Activated CD4-positive, alpha-beta T cell treated with anti-CD3 and anti-CD28 coated beads, Interleukin-2, amount 50 U/mL, for 48 hours (primary cell): ENCODE results near the gene NIPAL4.
"Not testable (repeated sequence)": the region's sequence is repeated elsewhere in the genome, so short reads cannot be mapped to it uniquely, and the experiment has no call there.

Source experiments
- DNase-seq, 2 experiments: peaks; one replicate each; pipeline ENCODE4 v3.0.0-alpha.2; 2020

Gene NIPAL4

DNA sequence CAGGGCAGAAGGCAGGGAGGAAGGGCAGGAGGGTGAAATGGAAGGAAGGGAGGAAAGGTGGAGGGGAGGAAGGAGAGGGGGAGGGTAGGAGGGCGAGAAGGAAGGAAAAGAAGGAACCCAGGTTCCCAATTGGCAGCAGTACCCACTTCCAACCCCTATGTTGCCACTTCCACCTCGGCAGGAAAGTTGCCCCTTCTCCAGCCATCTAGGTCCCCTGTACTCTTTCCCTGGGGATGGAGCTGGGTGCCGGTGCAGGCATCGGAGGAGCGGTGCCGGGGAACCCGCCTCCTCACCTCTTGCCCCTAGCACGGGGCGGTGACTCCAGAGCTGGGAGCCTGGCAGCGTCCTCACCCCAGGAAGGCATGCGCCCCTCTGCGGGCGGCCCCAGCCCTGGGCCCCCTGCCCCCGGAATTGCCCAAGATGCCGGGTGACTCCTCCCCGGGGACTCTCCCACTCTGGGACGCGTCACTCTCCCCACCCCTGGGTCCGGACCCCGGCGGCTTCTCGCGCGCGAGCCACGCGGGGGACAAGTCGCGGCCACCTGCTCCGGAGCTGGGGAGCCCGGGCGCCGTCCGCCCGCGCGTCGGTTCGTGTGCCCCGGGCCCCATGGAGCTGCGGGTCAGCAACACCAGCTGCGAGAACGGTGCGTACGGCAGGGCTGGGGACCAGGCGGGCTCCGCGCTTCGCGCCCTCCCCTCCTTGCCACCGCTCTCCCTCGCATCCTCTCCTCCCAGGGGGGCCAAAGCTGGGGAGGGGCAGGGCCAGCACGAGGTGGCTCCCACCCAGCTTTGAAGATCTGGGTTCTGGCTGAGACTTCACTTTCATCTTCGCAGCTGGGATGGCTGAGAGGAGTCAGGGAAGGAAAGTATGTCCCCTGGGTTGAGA lies at the start of gene NIPAL4:
Gene NIPAL4 (plus strand): TSS at position 499 of the 885 bp plus-strand sequence. CDS start 108 bp downstream, at position 607.
- peak; percentile 45 to 50 for DNase-seq

DNA sequence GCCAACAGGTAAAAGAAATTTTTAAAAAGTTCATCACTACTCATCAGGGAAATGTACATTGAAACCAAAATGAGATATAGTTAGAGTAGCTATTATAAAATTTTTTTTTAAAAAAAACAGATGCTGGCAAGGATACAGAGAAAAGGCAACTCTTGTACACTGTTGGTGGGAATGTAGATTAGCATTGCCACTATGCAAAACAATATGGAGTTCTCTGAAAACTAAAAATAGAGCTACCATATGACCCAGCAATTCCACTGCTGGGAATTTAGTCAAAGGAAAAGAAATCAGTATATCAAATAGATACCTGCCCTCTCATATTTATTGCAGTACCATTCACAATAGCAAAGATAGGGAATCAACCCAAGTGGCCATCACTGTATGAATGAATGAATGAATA lies 44.2 kb upstream of the NIPAL4 start:
- no peak for DNase-seq

DNA sequence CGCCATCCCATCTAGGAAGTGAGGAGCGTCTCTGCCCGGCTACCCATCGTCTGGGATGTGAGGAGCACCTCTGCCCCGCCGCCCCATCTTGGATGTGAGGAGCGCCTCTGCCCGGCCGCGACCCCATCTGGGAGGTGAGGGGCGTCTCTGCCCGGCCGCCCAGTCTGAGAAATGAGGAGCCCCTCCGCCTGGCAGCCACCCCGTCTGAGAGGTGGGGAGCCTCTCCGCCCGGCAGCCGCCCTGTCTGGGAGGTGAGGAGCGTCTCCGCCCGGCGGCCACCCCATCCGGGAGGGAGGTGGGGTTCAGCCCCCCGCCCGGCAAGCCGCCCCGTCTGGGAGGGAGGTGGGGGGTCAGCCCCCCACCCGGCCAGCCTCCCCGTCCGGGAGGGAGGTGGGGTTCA lies 40.5 kb upstream of the NIPAL4 start:
- not testable (repeated sequence) for DNase-seq

DNA sequence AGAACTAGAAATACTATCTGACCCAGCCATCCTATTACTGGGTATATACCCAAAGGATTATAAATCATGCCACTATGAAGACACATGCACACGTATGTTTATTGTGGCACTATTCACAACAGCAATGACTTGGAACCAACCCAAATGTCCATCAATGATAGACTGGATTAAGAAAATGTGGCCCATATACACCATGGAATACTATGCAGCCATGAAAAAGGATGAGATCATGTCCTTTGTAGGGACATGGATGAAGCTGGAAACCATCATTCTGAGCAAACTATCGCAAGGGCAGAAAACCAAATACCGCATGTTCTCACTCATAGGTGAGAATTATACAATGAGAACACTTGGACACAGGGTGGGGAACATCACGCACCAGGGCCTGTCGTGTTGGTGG lies 30.1 kb upstream of the NIPAL4 start:
- DNase-seq = not testable (repeated sequence)

DNA sequence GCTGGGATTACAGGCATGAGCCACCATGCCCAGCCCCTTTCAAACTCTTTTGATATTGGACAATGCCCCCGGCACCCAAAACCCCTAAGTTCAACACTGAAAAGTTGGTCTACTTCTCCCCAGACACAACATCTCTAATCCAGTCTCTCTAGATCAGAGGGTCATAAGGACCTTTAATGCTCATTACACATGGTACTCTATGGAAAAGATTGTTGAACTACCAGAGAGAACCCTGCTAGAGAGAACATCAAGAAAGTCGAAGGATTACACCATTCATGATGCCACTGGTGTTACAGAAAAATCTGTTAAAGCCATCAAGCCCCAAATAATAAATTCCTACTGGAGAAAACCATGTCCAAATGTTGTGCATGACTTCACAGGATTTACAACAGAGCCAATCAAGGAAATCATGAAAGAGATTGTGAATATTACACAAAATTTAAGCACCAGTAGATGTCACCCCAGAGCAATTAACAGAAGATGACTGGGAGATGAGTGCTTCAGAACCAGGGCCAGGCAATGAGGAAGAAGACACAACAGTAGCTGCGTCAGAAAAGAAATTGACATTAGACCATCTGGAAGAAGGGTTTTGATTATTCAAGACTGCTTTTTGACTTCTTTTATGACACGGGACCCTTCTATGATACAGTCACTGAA lies 28.3 kb upstream of the NIPAL4 start:
- DNase-seq = no peak

DNA sequence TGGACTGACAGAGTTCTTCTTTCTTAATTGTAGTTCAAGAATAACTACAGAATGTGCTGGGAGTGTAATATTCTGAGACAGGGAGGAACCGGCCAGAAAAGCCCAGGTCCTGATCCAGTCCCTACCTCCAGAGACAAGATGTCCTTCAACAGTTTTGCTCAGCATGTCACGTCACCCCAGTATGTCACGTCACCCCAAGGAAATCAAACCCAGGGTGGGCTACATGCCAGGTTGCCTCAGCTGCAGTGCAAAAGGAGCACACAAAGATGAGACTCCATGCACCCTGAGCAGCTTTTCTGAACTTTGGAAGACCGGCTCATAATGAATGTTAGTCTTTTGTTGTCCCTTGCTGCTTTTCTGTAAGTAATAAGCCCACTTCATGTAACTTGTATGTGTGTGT lies 25.9 kb upstream of the NIPAL4 start:
- no peak for DNase-seq

DNA sequence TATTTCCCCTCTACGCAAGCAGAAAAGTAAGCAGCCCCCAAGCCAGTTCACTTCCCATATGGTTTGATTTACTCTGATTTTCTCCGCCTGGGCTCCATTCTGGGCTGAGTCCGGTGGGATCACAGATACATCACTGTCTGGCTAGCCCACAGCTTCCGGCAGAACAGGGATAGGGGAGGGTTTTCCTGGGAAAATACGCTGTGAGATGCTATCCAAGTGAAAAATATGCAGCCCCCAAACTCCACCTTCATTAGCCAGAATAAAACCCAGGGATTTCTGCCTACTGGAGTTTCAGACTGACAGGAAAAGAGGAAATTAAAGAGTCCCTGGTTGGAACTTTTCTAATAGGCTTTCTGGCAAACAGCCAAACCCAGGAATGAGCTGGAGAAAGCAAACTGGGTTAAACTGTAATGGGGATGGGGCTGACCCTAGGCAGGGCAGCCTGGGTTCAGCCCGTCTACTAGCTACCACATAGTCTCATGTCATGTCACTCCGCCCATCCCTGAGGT lies 16.9 kb upstream of the NIPAL4 start:
- no peak for DNase-seq

DNA sequence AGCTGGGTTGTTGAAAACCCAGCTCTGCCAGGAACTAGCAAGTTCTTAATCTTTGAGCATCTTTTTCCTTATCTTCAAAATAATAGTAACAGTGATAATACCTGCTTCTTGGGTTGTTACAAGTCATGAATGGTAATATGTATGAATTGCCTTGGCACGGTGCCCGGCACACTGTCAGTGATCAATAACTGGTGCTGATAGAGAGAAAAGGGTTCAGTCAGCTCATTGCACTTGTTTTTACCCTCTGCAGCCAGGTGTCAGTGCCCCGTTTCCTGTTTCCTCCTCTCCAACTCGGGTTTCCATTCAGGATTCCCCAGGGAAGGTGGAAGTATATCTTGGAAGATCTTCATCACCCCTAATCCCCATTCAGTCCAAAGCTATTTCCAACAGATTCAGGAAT lies 15.8 kb upstream of the NIPAL4 start:
- no peak for DNase-seq

DNA sequence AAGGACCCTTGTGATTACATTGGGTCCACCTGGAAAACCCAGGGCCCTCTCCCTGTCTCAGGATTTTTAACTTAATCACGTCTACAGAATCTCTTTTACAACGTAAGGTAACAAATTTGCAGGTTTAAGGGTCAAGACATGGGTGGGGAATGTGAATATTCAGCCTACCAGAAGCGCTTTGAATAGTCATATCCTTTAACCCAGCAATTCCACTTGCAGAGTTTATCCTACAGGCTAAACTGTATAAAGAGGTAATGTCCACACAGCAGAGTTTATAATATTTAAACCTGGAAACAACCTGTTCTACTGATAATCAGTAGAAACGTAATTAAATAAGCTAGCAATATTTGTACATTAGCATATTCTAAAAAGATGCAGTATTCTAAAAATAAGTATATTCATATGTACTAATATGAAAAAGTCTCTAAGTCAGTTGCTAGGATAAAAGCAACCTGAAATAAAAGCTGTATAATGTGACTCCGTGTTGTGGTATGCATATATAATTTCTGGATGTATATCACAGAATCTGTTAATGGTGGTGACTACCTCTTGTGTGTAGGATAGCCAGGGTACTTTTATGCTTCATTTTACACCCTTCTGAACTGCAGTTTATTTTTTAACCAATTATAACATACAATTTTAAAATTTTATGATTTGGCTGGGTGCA lies 14.1 kb upstream of the NIPAL4 start:
- DNase-seq = no peak

DNA sequence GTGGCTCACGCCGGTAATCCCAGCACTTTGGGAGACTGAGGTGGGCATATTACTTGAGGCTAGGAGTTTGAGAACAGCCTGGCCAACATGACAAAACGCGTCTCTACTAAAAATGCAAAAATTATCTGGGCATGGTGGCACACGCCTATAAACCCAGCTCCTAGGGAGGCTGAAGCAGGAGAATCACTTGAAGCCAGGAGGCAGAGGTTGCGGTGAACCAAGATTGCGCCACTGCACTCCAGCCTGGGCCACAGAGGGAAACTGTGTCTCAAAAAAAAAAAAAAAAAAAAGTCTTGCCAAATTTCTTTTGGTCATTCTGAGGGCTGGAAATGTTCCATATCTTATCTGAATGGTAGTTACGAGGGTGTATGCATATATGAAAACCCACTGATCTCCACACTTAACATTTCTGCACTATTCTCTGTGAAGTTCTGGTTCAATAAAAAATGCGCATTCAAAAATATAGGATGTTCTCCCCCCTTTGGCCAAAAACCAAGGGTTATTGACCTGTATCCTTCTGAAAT lies 13.5 kb upstream of the NIPAL4 start:
- no peak for DNase-seq

DNA sequence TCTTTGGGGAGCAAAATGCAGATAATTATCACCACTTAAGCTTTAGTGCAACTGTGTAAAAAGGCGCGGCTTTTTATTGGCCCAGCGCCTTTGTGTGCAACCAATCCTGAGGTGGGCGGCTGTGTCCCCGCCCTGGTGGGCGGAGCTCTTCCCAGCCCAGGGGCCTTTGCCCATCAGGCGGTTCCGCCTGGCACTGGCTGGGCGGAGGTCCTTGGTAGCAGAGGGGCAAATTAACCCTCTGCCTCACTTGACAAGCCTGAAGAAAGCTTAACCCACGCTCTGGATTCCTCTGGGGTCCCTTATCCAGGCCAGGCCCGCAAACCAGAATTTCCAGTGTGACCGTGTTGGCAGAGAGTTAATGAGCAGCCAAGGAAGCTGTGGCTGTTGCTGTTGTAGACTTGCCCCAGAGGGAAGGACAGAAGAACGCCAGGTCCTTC lies 12.8 kb upstream of the NIPAL4 start:
- no peak for DNase-seq

DNA sequence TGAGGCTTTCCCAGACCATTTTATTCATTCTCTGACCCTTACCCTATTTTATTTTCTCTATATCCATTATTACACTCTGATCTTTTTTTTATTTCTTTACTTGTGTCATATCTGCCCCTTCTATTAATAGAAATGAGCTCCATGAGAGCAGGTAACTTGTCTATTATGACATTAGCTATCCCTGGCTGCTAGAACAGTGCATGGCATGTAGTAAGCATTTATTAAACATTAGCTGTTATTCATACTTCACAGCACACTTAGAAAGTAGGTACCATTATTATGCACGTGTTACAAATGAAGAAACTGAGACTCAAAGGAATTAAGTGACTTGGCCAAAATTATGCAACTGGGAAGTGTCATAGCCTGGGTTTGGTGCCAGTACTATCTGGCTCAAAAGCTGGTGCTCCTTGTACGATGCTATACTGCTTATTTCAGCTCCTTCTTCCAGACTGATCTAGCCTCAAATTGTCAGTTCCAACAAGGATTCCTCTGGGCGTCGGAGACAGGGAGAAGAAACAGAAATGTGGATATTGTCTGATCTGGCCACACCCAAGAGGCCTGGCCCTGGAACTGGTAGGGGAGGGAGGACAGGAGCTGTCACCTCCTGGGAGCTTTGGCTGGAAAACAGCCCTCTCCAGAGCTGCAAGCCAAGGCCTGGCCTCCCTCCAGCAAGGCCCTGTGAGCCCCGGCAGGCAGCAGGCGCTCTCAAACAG lies 10.8 kb upstream of the NIPAL4 start:
- no peak for DNase-seq

DNA sequence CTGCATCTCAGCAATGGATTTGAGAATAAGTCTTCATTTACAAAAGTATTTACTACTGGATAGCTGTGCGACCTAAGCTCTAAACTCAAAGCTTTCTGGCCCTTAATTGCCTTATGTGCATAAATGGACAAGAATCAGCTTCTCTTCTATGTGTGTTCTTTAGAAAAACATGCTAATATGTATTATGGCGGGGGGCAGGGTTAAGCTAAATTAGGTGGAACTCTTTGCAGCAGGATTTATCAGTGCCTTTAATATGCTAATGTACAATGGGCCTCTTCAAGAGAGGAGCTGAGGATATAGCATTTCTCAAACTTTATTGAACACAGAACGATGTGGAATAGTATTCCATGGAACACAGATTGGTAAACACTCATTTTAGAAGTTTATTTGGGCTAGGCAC lies 10.0 kb upstream of the NIPAL4 start:
- DNase-seq = no peak

DNA sequence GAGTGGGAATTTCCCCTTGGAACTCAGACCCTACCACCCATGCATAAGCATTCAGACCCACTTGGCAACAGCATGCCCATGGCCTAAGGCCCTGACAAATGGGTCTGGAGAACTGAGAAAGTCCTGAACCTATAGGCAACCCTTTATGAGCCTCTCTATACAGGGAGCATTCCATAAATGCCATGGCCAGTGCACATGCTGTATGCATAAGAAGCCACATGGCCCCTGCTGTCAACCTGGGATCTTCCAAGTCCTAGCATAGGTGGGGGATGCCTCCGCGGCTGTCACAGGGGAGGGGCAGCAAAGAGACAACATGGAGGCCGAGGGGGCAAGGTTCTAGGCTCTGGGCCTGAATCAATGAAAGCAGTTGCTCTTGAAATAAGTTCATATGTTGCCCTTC lies 8.2 kb upstream of the NIPAL4 start:
- no peak for DNase-seq

DNA sequence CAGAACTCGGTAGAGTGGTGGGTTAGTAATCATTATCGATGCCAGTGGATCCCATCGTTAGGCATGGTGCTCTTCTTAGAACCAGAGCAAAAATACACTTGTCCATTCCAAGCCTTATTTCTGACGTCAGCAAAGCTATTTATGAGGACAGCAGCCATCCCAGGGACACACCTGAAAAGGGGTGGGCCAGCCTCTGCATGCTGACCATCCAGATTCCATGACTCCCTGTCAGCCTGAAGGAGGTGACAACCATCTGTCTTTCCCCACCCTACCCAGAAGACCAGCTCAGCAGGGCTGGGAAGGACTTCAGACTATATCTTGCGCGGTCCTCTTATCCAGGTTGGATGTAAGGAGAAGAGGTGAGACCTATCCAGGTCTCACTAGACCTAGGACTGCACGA lies 5.7 kb upstream of the NIPAL4 start:
- DNase-seq = no peak

DNA sequence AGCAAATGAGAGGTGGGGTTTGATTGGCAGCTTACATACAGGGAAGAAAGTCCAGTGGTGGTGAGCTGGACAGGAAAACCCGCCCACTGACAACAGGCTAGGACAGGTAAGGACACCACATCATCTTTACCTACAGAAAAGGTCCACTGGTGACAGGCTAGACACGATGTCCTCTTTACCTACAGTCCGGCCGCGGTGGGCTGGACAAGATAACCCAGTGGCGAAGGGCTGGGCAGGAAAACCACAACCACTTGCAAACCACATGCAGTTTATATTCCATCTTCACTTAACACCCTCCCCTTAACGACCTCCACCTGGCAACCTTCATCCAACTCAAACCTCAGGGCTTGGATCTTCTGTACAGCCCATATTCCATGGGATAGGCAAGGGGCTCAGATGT lies 5.0 kb upstream of the NIPAL4 start:
- no peak for DNase-seq

DNA sequence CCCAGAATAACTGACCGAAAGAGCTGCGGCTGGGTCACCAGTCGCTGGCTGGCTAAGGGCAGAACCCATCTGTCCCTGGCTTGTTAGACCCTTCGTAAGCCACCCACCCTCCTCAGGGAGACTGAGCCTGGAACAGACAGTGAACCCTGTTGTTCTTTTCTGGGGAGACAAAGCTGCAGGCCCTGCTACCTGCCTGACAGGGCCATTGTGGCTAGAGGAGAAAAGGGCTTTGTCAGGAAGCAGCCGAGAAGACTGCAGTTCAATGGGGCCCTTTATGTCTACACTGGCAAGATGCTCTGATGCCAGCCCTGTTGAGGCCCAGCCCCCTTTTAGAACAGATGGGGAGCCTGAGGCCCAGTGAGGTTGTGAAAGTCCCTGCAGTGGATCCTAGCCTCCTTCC lies 3.7 kb upstream of the NIPAL4 start:
- DNase-seq = no peak

DNA sequence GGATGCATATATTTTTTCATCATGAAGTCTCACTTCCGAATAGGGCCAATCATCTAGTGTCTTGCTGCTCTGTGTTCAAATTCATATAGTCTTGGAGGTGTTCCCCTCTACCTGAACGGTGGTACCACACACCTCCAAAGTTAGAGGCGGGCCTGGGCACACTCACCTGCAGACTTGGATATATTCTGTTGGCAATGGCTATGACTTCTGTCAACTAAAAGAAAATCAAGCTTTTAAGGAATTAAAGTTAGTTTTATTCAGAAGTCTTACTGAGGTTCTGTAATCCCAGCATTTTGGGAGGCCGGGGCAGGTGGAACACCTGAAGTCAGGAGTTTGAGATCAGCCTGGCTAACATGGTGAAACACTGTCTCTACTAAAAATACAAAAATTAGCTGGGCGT lies 2.6 kb upstream of the NIPAL4 start:
- no peak for DNase-seq

DNA sequence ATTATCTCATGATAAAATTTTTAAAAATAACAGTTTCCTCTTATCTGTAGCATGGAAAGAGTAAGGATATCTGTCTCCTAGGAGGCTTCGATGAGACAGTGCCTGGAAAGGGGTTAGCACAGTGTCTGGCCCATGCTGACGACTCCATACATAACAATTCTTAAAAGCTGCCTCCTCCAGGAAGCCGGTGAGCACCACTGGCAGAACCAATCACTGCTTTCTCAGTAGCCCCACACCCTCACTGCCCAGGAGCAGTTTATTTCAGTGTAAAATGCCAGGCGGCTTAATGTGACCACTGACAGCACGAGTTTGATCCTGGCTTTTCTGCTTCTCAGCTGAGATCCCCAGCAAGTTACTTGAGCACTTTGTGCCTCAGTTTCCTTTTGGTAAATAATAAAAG lies 1.2 kb upstream of the NIPAL4 start:
- DNase-seq = no peak

DNA sequence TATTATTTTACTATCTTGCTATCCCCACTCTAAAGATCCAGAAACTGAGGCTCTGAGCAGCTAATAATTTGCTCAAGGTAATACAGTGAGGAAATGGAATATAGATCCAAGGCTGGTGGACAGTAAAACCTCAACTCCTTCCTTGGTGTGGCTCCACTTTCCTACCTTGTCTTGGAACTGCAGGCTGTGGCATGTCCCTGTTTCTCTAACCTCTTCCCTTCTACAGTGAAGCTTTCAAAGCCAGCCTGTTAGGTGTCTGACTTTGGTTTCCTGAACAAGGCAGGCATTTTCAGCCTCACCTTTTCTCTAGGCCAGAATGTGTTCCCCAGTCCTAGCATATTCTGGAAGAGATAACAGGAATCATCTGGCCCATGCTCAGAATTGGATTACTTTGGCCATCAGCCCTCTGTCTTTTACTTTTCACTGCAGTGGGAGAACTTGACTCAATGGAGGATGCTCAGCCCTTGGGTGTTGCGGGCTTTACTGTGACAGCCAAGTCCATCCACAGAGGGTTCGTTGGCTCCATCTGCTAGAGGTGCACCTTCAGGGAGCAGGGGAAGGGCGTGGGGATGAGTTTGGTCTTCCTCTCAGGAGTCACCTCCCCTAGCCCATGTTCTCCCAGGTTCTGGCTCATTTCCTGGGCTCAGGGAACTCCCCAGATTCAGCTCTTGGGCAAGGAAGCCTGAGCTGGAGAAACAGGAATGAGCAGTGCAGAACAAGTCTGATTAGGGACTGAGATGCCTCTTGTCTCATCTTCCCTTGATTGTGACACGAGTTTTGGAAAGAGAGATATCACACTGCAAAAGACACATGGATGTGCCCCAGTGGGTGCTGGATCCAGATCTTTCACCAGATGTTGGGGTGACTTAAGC lies 1.1 kb downstream of the NIPAL4 start:
- DNase-seq = no peak

DNA sequence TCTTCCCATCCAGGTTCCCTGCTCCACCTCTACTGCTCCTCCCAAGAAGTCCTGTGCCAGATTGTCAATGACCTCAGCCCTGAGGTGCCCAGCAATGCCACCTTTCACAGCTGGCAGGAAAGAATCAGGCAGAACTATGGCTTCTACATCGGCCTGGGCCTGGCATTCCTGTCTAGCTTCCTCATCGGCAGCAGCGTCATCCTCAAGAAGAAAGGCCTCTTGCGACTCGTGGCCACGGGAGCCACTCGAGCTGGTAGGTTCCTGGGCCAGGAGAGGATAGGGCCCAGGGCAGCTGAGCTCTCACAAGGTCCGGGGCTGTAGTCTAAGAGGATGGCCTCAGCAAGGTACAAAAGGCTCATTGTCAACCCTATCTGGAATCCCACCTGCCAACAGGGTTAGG lies 3.1 kb downstream of the NIPAL4 start:
- DNase-seq = no peak
